ENCODE data around the gene DLEU7. TPM values are rescaled to one million over a fixed set of nuclear protein-coding genes. Genes with fewer than 3 reads are reported as not detected.

The DLEU7 gene
- total RNA-seq, 1 donor from 2014 or later = 0.57 TPM

DNA sequence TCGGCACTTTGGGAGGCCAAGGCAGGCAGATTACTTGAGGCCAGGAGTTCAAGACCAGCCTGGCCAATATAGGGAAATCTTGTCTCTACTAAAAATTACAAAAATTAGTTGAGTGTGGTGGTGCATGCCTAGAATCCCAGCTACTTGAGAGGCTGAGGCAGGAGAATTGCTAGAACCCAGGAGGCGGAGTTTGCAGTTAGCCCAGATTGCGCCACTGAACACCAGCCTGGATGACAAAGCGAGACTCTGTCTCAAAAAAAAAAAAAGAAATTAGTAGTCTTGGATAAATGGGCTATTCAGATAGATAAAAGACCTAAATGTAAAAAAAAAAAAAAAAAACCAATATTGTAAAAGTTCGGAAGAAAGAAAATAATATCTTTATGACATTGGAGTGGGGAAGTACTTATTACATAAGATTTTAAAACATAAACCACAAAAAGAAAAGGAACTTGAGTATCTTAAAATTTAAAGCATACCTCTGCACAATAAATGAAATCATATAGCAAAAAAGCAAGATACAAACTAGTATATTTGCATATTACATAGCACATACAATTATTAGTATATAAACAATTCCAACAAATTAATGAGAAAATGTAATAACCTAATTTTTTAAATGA is 39.4 kb upstream of the DLEU7 start:
- H3K27ac ChIP-seq (ENCODE audit: low read depth, low read length) = no peak overlapping the region
- H3K4me1 ChIP-seq (ENCODE audit: insufficient read depth, low read length) = no peaks in the 10 kb centered on the region
- FAIRE-seq (no peak), DNase-seq (ENCODE audit: low read depth) (no peak)
- no peaks in the 10 kb centered on the region for H3K27me3 ChIP-seq (ENCODE audit: insufficient read depth, low read length)
- no peaks in the 10 kb centered on the region for H3K9me3 ChIP-seq (ENCODE audit: insufficient read depth, low read depth, low read length)
- peaks cover 5% of the 10 kb centered on the region for H3K9me3 Mint-ChIP-seq (ENCODE audit: unreplicated experiment)
- H4K20me1 ChIP-seq (ENCODE audit: insufficient read depth, low read length) = no peaks in the 10 kb centered on the region
- peaks cover 5% of the 10 kb centered on the region for H3K27me3 Mint-ChIP-seq (ENCODE audit: low read depth, unreplicated experiment)
- no peaks in the 10 kb centered on the region for H3K36me3 ChIP-seq (ENCODE audit: insufficient read depth, low read length)
- H3K4me2 ChIP-seq (ENCODE audit: low read length) = no peak overlapping the region
- no peak overlapping the region for H3K27ac Mint-ChIP-seq (ENCODE audit: unreplicated experiment)
- TF ChIP-seq EZH2 (IDR thresholded peaks at IDR 0.05; ENCODE audit: insufficient read depth, low read length) = no peak
- TF ChIP-seq, protein P1, sequence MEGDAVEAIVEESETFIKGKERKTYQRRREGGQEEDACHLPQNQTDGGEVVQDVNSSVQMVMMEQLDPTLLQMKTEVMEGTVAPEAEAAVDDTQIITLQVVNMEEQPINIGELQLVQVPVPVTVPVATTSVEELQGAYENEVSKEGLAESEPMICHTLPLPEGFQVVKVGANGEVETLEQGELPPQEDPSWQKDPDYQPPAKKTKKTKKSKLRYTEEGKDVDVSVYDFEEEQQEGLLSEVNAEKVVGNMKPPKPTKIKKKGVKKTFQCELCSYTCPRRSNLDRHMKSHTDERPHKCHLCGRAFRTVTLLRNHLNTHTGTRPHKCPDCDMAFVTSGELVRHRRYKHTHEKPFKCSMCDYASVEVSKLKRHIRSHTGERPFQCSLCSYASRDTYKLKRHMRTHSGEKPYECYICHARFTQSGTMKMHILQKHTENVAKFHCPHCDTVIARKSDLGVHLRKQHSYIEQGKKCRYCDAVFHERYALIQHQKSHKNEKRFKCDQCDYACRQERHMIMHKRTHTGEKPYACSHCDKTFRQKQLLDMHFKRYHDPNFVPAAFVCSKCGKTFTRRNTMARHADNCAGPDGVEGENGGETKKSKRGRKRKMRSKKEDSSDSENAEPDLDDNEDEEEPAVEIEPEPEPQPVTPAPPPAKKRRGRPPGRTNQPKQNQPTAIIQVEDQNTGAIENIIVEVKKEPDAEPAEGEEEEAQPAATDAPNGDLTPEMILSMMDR (IDR thresholded peaks at IDR 0.05; ENCODE audit: insufficient read depth, low read depth, low read length) = no peak
- H3K4me3 Mint-ChIP-seq (ENCODE audit: unreplicated experiment) = no peak overlapping the region
- no peak overlapping the region for H3K4me3 ChIP-seq (ENCODE audit: insufficient read depth, low read depth, low read length)
- no peaks in the 10 kb centered on the region for H3K4me1 Mint-ChIP-seq (ENCODE audit: low read depth, unreplicated experiment)
- no peaks in the 10 kb centered on the region for H3K79me2 ChIP-seq (ENCODE audit: insufficient read depth, low read length)
- H3K36me3 Mint-ChIP-seq (ENCODE audit: low read depth, unreplicated experiment) = peaks cover 2% of the 10 kb centered on the region
- no peak overlapping the region for H2AFZ ChIP-seq (ENCODE audit: low read depth, low read length)
- H3K9ac ChIP-seq (ENCODE audit: low read length) = no peak overlapping the region

DNA sequence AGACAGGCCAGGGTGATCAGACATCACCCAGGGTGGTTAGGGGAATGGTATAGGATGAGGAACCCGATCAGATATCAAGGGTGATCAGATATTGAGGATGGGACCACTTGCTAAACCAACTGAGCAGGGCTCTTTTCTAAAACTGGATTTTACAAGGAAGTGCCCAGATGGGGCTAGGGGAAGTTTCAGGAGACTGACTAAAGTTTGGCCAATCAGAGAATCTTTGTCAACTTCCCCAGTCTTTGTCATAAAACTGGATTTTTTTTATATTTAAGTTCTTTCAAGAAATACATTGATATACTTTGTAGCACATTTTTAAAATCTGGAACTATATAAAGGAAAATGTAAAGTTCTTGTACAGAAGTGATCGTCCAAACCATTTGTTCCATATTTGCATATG is 30.5 kb upstream of the DLEU7 start:
- Histone ChIP-seq H3K4me3 (ENCODE audit: insufficient read depth, low read depth, low read length) (no peak overlapping the region), H3K27ac (ENCODE audit: low read depth, low read length) (no peak overlapping the region), H2AFZ (ENCODE audit: low read depth, low read length) (no peak overlapping the region), H3K27me3 (ENCODE audit: insufficient read depth, low read length) (no peaks in the 10 kb centered on the region), H3K36me3 (ENCODE audit: insufficient read depth, low read length) (no peaks in the 10 kb centered on the region), H3K4me2 (ENCODE audit: low read length) (no peak overlapping the region), H3K4me1 (ENCODE audit: insufficient read depth, low read length) (no peaks in the 10 kb centered on the region), H3K9ac (ENCODE audit: low read length) (no peak overlapping the region), H4K20me1 (ENCODE audit: insufficient read depth, low read length) (no peaks in the 10 kb centered on the region), H3K79me2 (ENCODE audit: insufficient read depth, low read length) (no peaks in the 10 kb centered on the region), H3K9me3 (ENCODE audit: insufficient read depth, low read depth, low read length) (no peaks in the 10 kb centered on the region)
- FAIRE-seq = no peak
- Mint-ChIP-seq H3K4me1 (ENCODE audit: low read depth, unreplicated experiment) (peaks cover 3% of the 10 kb centered on the region), H3K27ac (ENCODE audit: unreplicated experiment) (no peak overlapping the region), H3K27me3 (ENCODE audit: low read depth, unreplicated experiment) (peaks cover 5% of the 10 kb centered on the region), H3K36me3 (ENCODE audit: low read depth, unreplicated experiment) (no peaks in the 10 kb centered on the region), H3K4me3 (ENCODE audit: unreplicated experiment) (no peak overlapping the region), H3K9me3 (ENCODE audit: unreplicated experiment) (no peaks in the 10 kb centered on the region)
- DNase-seq (ENCODE audit: low read depth) = no peak
- TF ChIP-seq, protein P1 (IDR thresholded peaks at IDR 0.05; ENCODE audit: insufficient read depth, low read depth, low read length) = no peak
- no peak for TF ChIP-seq EZH2 (IDR thresholded peaks at IDR 0.05; ENCODE audit: insufficient read depth, low read length)

DNA sequence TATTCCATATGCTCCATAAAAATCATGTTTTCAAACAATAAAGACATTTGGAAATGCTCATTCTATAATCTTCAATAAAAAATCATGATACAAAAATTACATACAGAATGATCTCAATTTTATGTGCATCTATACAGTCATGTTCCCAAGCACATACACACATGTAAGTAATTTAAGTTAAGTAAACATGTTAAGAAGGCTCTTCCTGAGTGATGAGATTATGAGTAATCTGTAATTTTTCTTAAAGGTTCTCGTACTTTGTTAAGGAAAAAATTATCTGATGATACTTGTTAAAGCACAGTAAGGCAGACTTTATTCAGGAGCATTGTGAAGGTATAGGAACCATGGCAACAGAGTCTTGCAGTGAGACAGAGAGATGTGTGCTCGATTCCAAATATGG is 30.0 kb upstream of the DLEU7 start:
- no peak overlapping the region for H3K4me3 ChIP-seq (ENCODE audit: insufficient read depth, low read depth, low read length)
- no peak for FAIRE-seq
- H3K4me2 ChIP-seq (ENCODE audit: low read length) = no peak overlapping the region
- Mint-ChIP-seq H3K36me3 (ENCODE audit: low read depth, unreplicated experiment) (no peaks in the 10 kb centered on the region), H3K4me1 (ENCODE audit: low read depth, unreplicated experiment) (peaks cover 3% of the 10 kb centered on the region), H3K9me3 (ENCODE audit: unreplicated experiment) (no peaks in the 10 kb centered on the region), H3K27me3 (ENCODE audit: low read depth, unreplicated experiment) (peaks cover 5% of the 10 kb centered on the region), H3K4me3 (ENCODE audit: unreplicated experiment) (no peak overlapping the region), H3K27ac (ENCODE audit: unreplicated experiment) (no peak overlapping the region)
- no peaks in the 10 kb centered on the region for H4K20me1 ChIP-seq (ENCODE audit: insufficient read depth, low read length)
- no peak overlapping the region for H3K9ac ChIP-seq (ENCODE audit: low read length)
- H3K4me1 ChIP-seq (ENCODE audit: insufficient read depth, low read length) = no peaks in the 10 kb centered on the region
- TF ChIP-seq EZH2 (IDR thresholded peaks at IDR 0.05; ENCODE audit: insufficient read depth, low read length) = no peak
- TF ChIP-seq, protein P1 (IDR thresholded peaks at IDR 0.05; ENCODE audit: insufficient read depth, low read depth, low read length) = no peak
- H3K79me2 ChIP-seq (ENCODE audit: insufficient read depth, low read length) = no peaks in the 10 kb centered on the region
- no peak for DNase-seq (ENCODE audit: low read depth)
- H3K9me3 ChIP-seq (ENCODE audit: insufficient read depth, low read depth, low read length) = no peaks in the 10 kb centered on the region
- no peaks in the 10 kb centered on the region for H3K27me3 ChIP-seq (ENCODE audit: insufficient read depth, low read length)
- H3K36me3 ChIP-seq (ENCODE audit: insufficient read depth, low read length) = no peaks in the 10 kb centered on the region
- H3K27ac ChIP-seq (ENCODE audit: low read depth, low read length) = no peak overlapping the region
- H2AFZ ChIP-seq (ENCODE audit: low read depth, low read length) = no peak overlapping the region

All from astrocyte (in vitro differentiated cells and primary cell).